BE2C (cell line): ENCODE measurements around the gene ATXN7.

Source experiments
- DNase-seq: peaks from one replicate; pipeline ENCODE4 v3.0.0-alpha.2; 2020
- H3K27me3 ChIP-seq: fragments of 250-450 bp; sonication (Bioruptor Pico); 2 replicates; pipeline ENCODE4 v1.5.1; 2020; ENCODE audit warnings: mild to moderate bottlenecking
- H3K36me3 ChIP-seq: fragments of 250-450 bp; sonication (Bioruptor Pico); 2 replicates; pipeline ENCODE4 v1.5.1; 2020; ENCODE audit warnings: mild to moderate bottlenecking
- H3K4me1 ChIP-seq: fragments of 250-450 bp; sonication (Bioruptor Pico); 2 replicates; pipeline ENCODE4 v1.5.1; 2020
- H3K4me3 ChIP-seq: 2 replicates; pipeline ENCODE4 v1.5.1; 2011; ENCODE audit warnings: low read depth, low read length
- H3K9me3 ChIP-seq: fragments of 250-450 bp; sonication (Bioruptor Pico); 2 replicates; pipeline ENCODE4 v1.5.1; 2020
- CTCF ChIP-seq: IDR thresholded peaks from 2 replicates; pipeline ENCODE4 v1.5.1; 2012; ENCODE audit warnings: mild to moderate bottlenecking, low read depth, low read length

ATXN7 gene

GRCh38 chr3:63921741-63922482 lies 58.2 kb downstream of the ATXN7 start:
- no peak for TF ChIP-seq CTCF
- Histone ChIP-seq H3K36me3 (peaks cover 15% of the 10 kb centered on the region), H3K4me1 (no peaks in the 10 kb centered on the region), H3K27me3 (no peaks in the 10 kb centered on the region), H3K4me3 (no peak overlapping the region), H3K9me3 (no peaks in the 10 kb centered on the region)
- no peak for DNase-seq

GRCh38 chr3:63922491-63923199 lies 59.0 kb downstream of the ATXN7 start:
- no peak overlapping the region for H3K4me3 ChIP-seq
- H3K9me3 ChIP-seq, result no peaks in the 10 kb centered on the region
- H3K27me3 ChIP-seq, result no peaks in the 10 kb centered on the region
- TF ChIP-seq CTCF, result no peak
- no peak for DNase-seq
- H3K4me1 ChIP-seq, result no peaks in the 10 kb centered on the region
- H3K36me3 ChIP-seq, result peaks cover 13% of the 10 kb centered on the region

- no peaks in the 10 kb centered on the region for H3K4me1 ChIP-seq
- peaks cover 13% of the 10 kb centered on the region for H3K36me3 ChIP-seq
- H3K27me3 ChIP-seq, result no peaks in the 10 kb centered on the region
- H3K9me3 ChIP-seq, result no peaks in the 10 kb centered on the region
- TF ChIP-seq CTCF, result peak; percentile 9; the same call in 1 of the 2 replicates
- H3K4me3 ChIP-seq, result no peak overlapping the region
- DNase-seq, result no peak
Measured at GRCh38 chr3:63926309-63926708, 62.6 kb downstream of the ATXN7 start.

GRCh38 chr3:63927422-63928280 lies 64.0 kb downstream of the ATXN7 start:
- Histone ChIP-seq H3K27me3 (no peaks in the 10 kb centered on the region), H3K4me1 (no peaks in the 10 kb centered on the region), H3K36me3 (peaks cover 13% of the 10 kb centered on the region), H3K9me3 (no peaks in the 10 kb centered on the region), H3K4me3 (no peak overlapping the region)
- TF ChIP-seq CTCF, result no peak
- no peak for DNase-seq

- H3K9me3 ChIP-seq, result no peaks in the 10 kb centered on the region
- H3K4me1 ChIP-seq, result peaks cover under 1% of the 10 kb centered on the region; the same call in 1 of the 2 replicates
- DNase-seq, result no peak
- H3K36me3 ChIP-seq, result no peaks in the 10 kb centered on the region; the same call in none of the 2 replicates
- H3K27me3 ChIP-seq, result no peaks in the 10 kb centered on the region
- peak; percentile 29; the same call in 1 of the 2 replicates for TF ChIP-seq CTCF
- no peak overlapping the region for H3K4me3 ChIP-seq
Measured at GRCh38 chr3:63931290-63931689, 67.6 kb downstream of the ATXN7 start.
